LNCAP (cell line): ENCODE results near the gene CNP.

ENCODE experiments used
- TF ChIP-seq, protein P1 (sequence below): fragments of 450-650 bp; IDR thresholded peaks from 2 replicates; pipeline ENCODE4 v1.5.1; 2017; ENCODE audit warnings: mild to moderate bottlenecking

Gene CNP

DNA sequence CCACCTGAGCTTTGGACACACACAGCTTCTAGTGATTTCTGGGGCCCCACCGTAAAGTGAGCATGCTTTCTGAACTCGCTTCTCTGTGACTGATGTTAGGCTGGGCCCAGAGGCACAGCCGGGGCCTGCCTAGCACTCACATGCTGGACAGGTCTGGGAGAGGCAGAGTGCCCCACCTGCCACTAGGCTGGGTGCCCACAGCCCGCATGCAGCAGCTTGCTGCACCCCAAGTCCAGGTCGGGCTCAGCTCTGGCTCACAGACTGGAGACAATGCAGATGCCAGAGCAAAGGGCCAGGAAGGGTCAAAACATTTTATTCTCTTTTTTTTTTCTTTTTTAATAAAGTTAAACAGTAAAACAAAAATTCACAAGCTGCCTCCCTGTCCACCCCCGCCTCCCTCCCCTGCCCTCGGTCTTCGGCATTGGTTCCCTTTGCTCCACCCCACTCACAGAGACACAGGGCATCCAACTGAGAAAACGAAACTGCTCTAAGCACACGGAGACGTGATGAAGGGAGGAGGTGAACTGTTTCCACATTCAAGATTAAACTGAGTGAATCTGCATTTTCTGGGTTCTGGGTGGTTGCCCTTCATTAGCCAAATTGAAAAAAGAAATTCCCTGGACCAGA, 9.7 kb downstream of the CNP start:
- TF ChIP-seq, protein P1, sequence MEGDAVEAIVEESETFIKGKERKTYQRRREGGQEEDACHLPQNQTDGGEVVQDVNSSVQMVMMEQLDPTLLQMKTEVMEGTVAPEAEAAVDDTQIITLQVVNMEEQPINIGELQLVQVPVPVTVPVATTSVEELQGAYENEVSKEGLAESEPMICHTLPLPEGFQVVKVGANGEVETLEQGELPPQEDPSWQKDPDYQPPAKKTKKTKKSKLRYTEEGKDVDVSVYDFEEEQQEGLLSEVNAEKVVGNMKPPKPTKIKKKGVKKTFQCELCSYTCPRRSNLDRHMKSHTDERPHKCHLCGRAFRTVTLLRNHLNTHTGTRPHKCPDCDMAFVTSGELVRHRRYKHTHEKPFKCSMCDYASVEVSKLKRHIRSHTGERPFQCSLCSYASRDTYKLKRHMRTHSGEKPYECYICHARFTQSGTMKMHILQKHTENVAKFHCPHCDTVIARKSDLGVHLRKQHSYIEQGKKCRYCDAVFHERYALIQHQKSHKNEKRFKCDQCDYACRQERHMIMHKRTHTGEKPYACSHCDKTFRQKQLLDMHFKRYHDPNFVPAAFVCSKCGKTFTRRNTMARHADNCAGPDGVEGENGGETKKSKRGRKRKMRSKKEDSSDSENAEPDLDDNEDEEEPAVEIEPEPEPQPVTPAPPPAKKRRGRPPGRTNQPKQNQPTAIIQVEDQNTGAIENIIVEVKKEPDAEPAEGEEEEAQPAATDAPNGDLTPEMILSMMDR: no peak

GRCh38 chr17:41977991-41978390, 11.4 kb downstream of the CNP start:
- TF ChIP-seq, protein P1: no peak

DNA sequence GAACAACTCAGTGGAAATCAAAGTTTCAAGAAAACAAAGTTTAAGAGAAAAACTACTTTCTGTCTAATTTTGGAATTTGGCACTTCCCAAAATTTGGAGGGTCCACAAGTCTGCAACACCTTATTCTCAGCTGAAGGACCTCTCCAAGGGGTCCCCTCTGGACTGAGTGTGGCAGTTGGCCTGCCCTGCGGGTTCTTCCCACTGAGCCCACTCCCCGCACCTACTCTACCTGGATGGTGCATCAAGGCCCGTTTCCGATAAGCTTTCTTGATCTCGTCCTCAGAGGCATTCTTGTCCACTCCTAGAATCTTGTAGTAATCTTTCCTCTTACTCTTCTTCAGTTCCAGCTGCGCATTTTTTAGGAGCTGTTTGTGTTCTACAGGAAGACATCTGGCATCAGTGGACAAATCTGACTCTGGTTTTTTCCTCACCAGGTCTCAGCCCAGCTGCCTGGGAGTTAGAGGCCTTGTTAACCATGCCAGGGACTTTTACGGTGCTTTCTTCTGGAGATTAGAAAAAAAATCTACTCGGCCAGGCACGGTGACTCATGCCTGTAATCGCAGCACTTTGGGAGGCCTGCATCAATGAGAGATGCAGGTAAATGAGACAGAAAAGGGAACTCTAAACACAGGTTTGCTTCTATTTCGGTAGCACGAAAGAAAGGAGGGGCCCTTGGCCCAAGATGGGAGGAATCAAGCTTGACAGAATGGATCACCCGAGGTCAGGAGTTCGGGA, 15.6 kb downstream of the CNP start:
- TF ChIP-seq, protein P1: no peak

- TF ChIP-seq, protein P1: no peak
These were observed 17.9 kb downstream of the CNP start for GRCh38 chr17:41984454-41984853.

DNA sequence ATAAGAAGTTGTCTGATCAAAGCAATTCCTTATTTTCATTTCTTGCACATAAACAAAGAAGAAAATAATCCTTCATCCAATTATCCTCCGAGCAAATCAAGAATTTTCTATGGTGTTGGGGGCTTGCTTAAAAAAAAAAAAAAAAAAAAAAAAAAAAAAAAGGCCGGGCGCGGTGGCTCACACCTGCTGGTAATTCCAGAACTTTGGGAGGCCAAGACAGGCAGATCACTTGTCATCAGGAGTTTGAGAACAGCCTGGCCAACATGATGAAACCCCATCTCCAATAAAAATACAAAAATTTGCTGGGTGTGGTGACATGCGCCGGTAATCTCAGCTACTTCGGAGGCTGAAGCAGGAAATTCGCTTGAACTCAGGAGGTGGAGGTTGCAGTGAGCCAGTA, 19.3 kb downstream of the CNP start:
- TF ChIP-seq, protein P1: no peak

DNA sequence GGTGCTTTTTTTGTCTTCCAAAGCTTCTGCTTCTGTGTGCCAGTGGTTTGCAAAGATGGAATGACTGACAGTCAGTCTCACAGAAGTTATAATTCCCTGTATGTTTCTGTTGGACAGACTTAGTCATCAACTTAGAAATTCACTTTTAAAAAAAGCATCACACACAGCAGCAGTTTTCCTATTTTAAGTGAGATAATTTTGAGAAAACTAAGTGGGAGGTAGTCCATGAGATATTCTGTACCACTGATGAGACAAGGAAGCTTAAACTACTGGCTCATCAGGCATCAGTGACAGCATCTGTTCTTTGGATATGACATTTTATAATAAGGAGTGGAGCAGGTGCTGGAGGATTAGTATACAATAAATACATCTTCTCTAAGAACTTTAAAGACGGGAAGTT, 20.0 kb downstream of the CNP start:
- TF ChIP-seq, protein P1: no peak

- TF ChIP-seq, protein P1: no peak
These were observed 21.0 kb downstream of the CNP start for GRCh38 chr17:41987642-41988041.
